ENCODE measurements around the gene RHOH. TPM values are rescaled to one million over a fixed set of nuclear protein-coding genes. Genes with fewer than 3 reads are reported as not detected.

Gene RHOH
- total RNA-seq, 1 experiment from 2014 or later: 74.2 TPM

DNA sequence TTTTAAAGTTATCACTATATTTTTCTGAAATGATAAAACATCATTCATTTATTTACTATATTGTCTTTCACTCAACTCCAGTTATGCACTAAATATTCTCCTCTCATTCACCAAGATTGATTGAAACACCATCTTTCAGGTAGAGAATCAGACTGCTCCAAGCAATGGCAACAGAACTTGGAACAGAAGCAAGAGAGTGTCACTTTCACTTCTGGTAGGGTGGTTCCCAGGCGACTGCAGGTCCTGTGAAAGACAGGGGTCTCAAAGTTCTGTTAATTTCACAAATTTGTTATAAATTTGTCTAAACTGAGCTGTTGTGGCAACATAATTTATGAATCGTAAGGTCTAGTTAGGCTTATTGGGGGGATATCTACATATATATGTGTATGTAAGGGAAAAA lies 47.8 kb downstream of the RHOH start:
- POLR2A ChIA-PET (ENCODE audit: low non-redundant PET): no interaction called here
- no peaks in the 10 kb centered on the region for H3K9me3 ChIP-seq (ENCODE audit: low read depth, low read length, poor library complexity, severe bottlenecking)
- CTCF ChIA-PET: no interaction called here
- intact Hi-C loops (cut with micrococcal nuclease; ENCODE audit: unreplicated experiment): no loop called here
- no peak for DNase-seq (ENCODE audit: low spot score)
- no peak overlapping the region for H3K4me3 ChIP-seq (ENCODE audit: low read depth, low read length, poor library complexity, severe bottlenecking)
- peaks cover 56% of the 10 kb centered on the region for H3K36me3 ChIP-seq (ENCODE audit: insufficient read depth, low read length, poor library complexity, severe bottlenecking)
- no TSS peak for BruUV-seq (replicated peaks)
- no peak overlapping the region for H3K27ac ChIP-seq (ENCODE audit: low read depth, low read length, poor library complexity, severe bottlenecking)
- no peaks in the 10 kb centered on the region for H3K27me3 ChIP-seq (replicated peaks; ENCODE audit: insufficient read depth, low read depth, low read length, poor library complexity)
- H3K4me1 ChIP-seq (ENCODE audit: insufficient read depth, low read length, poor library complexity, severe bottlenecking): no peaks in the 10 kb centered on the region
- no peak for TF ChIP-seq EZH2 (IDR thresholded peaks at IDR 0.05; ENCODE audit: borderline replicate concordance, low read depth, low read length, poor library complexity, severe bottlenecking)
- TF ChIP-seq, protein P1, sequence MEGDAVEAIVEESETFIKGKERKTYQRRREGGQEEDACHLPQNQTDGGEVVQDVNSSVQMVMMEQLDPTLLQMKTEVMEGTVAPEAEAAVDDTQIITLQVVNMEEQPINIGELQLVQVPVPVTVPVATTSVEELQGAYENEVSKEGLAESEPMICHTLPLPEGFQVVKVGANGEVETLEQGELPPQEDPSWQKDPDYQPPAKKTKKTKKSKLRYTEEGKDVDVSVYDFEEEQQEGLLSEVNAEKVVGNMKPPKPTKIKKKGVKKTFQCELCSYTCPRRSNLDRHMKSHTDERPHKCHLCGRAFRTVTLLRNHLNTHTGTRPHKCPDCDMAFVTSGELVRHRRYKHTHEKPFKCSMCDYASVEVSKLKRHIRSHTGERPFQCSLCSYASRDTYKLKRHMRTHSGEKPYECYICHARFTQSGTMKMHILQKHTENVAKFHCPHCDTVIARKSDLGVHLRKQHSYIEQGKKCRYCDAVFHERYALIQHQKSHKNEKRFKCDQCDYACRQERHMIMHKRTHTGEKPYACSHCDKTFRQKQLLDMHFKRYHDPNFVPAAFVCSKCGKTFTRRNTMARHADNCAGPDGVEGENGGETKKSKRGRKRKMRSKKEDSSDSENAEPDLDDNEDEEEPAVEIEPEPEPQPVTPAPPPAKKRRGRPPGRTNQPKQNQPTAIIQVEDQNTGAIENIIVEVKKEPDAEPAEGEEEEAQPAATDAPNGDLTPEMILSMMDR (conservative IDR thresholded peaks at IDR 0.05; ENCODE audit: low read depth, low read length): no peak

DNA sequence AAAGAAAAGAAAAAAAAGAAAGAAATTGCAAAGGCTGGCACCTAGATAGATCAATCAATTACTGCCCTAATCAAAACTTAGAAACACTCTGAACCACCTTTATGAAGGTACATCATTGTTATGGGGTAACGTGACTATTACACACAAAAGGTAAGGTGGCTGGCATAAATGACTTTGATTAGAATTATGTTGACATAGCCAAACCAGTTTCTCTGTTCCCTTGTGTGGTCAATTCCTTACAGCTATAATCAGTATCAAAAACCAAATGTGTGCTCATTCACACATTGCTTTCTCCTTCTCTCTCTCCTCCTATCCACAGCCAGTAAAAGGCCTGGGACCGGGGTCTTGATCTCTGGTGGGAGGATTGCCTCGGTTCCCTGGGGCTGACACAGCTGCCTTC lies 48.7 kb downstream of the RHOH start:
- TF ChIP-seq EZH2 (IDR thresholded peaks at IDR 0.05; ENCODE audit: borderline replicate concordance, low read depth, low read length, poor library complexity, severe bottlenecking): no peak
- TF ChIP-seq, protein P1 (conservative IDR thresholded peaks at IDR 0.05; ENCODE audit: low read depth, low read length): no peak
- H3K4me3 ChIP-seq (ENCODE audit: low read depth, low read length, poor library complexity, severe bottlenecking): no peak overlapping the region
- H3K27ac ChIP-seq (ENCODE audit: low read depth, low read length, poor library complexity, severe bottlenecking): no peak overlapping the region
- no peaks in the 10 kb centered on the region for H3K27me3 ChIP-seq (replicated peaks; ENCODE audit: insufficient read depth, low read depth, low read length, poor library complexity)
- intact Hi-C loops (cut with micrococcal nuclease; ENCODE audit: unreplicated experiment): no loop called here
- no peaks in the 10 kb centered on the region for H3K9me3 ChIP-seq (ENCODE audit: low read depth, low read length, poor library complexity, severe bottlenecking)
- no TSS peak for BruUV-seq (replicated peaks)
- no peaks in the 10 kb centered on the region for H3K4me1 ChIP-seq (ENCODE audit: insufficient read depth, low read length, poor library complexity, severe bottlenecking)
- peaks cover 56% of the 10 kb centered on the region for H3K36me3 ChIP-seq (ENCODE audit: insufficient read depth, low read length, poor library complexity, severe bottlenecking)
- ChIA-PET CTCF (no interaction called here), POLR2A (ENCODE audit: low non-redundant PET) (no interaction called here)
- no peak for DNase-seq (ENCODE audit: low spot score)

DNA sequence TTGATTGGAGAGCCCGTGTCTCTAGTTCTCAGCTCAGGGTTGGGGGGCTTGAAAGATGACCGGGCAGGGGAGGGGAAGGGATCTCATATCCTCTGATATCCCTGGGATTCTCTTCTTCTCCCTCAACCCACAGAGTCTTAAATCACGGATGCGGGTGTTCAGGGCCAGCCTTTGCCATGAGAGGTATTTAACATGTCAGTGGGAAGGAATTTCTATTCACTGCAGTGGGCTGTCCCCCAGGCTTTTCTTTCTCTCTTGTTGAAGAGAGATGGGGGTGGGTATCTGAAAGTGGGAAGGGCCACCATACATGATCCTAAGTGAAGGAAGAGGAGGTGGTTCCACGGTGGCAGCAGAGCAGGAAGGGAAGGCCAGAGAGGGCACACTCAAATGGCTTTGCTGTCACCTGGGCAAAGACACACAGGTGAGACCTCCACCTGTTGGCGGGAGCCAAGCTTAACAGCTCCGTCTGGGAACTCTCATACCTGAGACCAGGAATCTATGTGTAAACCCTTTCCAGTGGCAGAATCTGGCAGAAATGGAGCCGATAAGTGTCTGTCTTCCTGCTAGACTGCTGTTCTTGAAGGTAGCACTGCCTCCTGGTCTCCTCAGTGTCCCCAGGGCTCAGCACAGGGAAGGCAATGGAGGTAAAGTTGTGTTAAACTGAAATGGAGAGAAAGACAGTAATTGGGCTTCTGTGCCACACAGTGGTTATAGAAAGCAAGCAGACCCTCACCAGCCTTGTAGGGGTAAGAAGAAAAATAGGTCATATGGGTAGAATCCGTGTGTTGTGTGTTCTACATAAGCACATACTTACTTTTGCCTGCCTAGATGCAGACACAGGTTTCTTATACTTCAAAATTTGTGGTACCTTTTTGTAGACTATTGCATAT lies 49.4 kb downstream of the RHOH start:
- H3K4me1 ChIP-seq (ENCODE audit: insufficient read depth, low read length, poor library complexity, severe bottlenecking): no peaks in the 10 kb centered on the region
- no peaks in the 10 kb centered on the region for H3K27me3 ChIP-seq (replicated peaks; ENCODE audit: insufficient read depth, low read depth, low read length, poor library complexity)
- no peak overlapping the region for H3K4me3 ChIP-seq (ENCODE audit: low read depth, low read length, poor library complexity, severe bottlenecking)
- TF ChIP-seq EZH2 (IDR thresholded peaks at IDR 0.05; ENCODE audit: borderline replicate concordance, low read depth, low read length, poor library complexity, severe bottlenecking): no peak
- TF ChIP-seq, protein P1 (conservative IDR thresholded peaks at IDR 0.05; ENCODE audit: low read depth, low read length): no peak
- H3K36me3 ChIP-seq (ENCODE audit: insufficient read depth, low read length, poor library complexity, severe bottlenecking): peaks cover 56% of the 10 kb centered on the region
- ChIA-PET CTCF (no interaction called here), POLR2A (ENCODE audit: low non-redundant PET) (no interaction called here)
- intact Hi-C loops (cut with micrococcal nuclease; ENCODE audit: unreplicated experiment): no loop called here
- no TSS peak for BruUV-seq (replicated peaks)
- DNase-seq (ENCODE audit: low spot score): no peak
- H3K27ac ChIP-seq (ENCODE audit: low read depth, low read length, poor library complexity, severe bottlenecking): peak overlapping the region; percentile 28
- no peaks in the 10 kb centered on the region for H3K9me3 ChIP-seq (ENCODE audit: low read depth, low read length, poor library complexity, severe bottlenecking)

All from A673 (cell line).